Progenitor cell of endocrine pancreas (in vitro differentiated cells): ENCODE results near the gene ZNF354B. TPM values are rescaled to one million over a fixed set of nuclear protein-coding genes. Genes with fewer than 3 reads are reported as not detected.
"Not testable (repeated sequence)": the region's sequence is repeated elsewhere in the genome, so short reads cannot be mapped to it uniquely, and the experiment has no call there.

Experiments used
- DNase-seq: peaks from one replicate; pipeline ENCODE4 v3.0.0; 2021; ENCODE audit warnings: low spot score; ENCODE audit not compliant: unreplicated experiment
- H3K27ac Mint-ChIP-seq: 2 replicates; pipeline ENCODE4 v1.8.0; 2021; ENCODE audit warnings: mild to moderate bottlenecking, moderate library complexity, mixed read lengths
- H3K27me3 Mint-ChIP-seq: 2 replicates; pipeline ENCODE4 v1.8.0; 2021; ENCODE audit warnings: mixed read lengths
- H3K36me3 Mint-ChIP-seq: 2 replicates; pipeline ENCODE4 v1.8.0; 2022; ENCODE audit warnings: mixed read lengths; ENCODE audit not compliant: insufficient read depth
- H3K4me1 Mint-ChIP-seq: 2 replicates; pipeline ENCODE4 v1.8.0; 2021; ENCODE audit warnings: low read depth, mixed read lengths
- H3K4me3 Mint-ChIP-seq: 2 replicates; pipeline ENCODE4 v1.8.0; 2021; ENCODE audit warnings: low read depth, mild to moderate bottlenecking, moderate library complexity, mixed read lengths
- H3K9me3 Mint-ChIP-seq: 2 replicates; pipeline ENCODE4 v1.8.0; 2021; ENCODE audit warnings: low read depth, mixed read lengths
- CTCF ChIP-seq: fragments of 200-600 bp; sonication (generic); IDR thresholded peaks from one replicate; pipeline ENCODE4 v1.5.0; 2021; ENCODE audit warnings: antibody characterized with exemption, mild to moderate bottlenecking; ENCODE audit not compliant: unreplicated experiment
- total RNA-seq: library from RNA; stranded (reverse); gene quantifications from 2 replicates; pipeline ENCODE4 v1.2.1, GENCODE V29; 2021

Gene ZNF354B
- total RNA-seq, 1 donor from 2014 or later = 27.2 TPM

DNA sequence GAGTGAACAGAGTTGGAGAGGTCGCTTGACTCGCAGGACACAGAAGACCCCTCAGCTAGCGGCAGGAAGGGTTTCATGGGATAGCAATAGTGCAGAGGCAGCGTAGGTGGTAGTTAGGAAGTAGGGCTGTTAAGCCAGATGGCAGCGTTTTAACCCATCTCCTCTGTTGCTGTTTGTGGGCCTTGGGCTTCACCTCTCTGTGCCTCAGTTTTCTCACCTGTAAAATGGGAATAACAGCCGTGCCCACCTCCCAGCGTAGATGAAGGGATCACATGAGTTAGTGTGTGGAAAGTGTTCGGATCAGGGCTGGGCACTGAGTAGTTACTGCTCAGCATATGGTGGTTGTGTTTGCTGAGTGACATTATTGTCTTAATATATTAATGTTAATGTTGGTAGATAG, 1.9 kb downstream of the ZNF354B start:
- Mint-ChIP-seq H3K27me3 (no peaks in the 10 kb centered on the region), H3K27ac (peak overlapping the region; percentile 25), H3K9me3 (no peaks in the 10 kb centered on the region), H3K4me1 (peaks cover 10% of the 10 kb centered on the region), H3K4me3 (peak overlapping the region; percentile 67), H3K36me3 (peaks cover 15% of the 10 kb centered on the region)
- TF ChIP-seq CTCF = no peak
- no peak for DNase-seq

DNA sequence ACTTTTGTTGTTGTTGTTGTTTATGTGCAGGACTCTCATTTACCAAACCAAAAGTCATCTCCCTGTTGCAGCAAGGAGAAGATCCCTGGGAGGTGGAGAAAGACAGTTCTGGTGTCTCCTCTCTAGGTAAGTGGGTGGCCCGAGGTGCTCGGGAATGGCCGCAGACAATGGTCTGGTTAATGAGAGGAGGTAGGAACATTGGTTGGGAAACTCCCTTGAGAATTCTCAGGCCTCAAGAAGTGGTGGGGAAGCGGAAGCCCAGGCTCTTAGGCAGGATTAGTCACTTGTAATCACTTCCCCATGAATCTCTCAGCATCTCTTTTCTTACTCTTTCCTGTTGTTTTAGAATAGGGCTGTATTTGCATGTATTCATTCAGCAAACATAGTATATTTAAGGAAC, 7.2 kb downstream of the ZNF354B start:
- peaks cover 6% of the 10 kb centered on the region for H3K9me3 Mint-ChIP-seq
- no peak for TF ChIP-seq CTCF
- no peaks in the 10 kb centered on the region for H3K27me3 Mint-ChIP-seq
- no peak for DNase-seq
- peaks cover 45% of the 10 kb centered on the region for H3K36me3 Mint-ChIP-seq
- H3K4me3 Mint-ChIP-seq = no peak overlapping the region
- no peaks in the 10 kb centered on the region for H3K4me1 Mint-ChIP-seq
- no peak overlapping the region for H3K27ac Mint-ChIP-seq

DNA sequence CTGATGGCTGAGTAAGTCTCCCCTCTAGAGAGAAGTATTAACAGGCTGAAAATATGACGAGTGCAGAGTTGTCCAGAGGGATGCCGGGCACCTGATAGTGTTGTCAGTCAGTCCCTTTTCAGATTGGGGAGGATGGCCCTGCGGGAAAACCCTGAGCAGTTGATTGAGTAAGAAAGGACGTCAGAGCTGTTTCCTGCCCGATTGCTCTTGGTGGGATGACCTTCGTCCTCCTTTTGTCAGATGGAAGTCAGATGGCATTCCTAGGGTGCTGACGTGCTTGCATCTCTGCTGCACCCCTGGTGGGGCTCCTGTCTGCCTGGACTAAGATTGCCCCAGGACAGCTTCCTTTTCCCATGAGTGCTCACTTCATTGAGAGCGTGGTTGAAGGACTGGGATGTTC, 9.8 kb downstream of the ZNF354B start:
- no peak for DNase-seq
- peaks cover 24% of the 10 kb centered on the region for H3K9me3 Mint-ChIP-seq
- TF ChIP-seq CTCF = no peak
- H3K4me3 Mint-ChIP-seq = no peak overlapping the region
- peaks cover 66% of the 10 kb centered on the region for H3K36me3 Mint-ChIP-seq
- no peaks in the 10 kb centered on the region for H3K4me1 Mint-ChIP-seq
- H3K27ac Mint-ChIP-seq = no peak overlapping the region
- no peaks in the 10 kb centered on the region for H3K27me3 Mint-ChIP-seq

DNA sequence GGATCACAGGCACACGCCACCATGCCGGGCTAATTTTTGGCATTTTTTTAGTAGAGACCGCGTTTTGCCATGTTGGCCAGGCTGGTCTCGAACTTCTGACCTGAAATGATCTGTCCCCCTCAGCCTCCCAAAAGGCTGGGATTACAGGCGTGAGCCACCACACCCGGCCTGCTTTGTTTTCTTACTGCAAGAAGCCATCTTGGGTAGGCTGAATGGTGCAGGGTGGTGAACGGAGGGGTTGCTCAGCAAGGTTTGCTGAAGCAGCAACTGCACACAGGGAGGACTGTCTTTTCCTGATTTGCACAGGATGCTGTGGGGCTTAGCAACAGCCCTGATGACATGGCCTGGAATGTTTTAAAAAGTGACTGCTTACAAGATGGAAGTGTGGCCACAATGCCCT, 10.7 kb downstream of the ZNF354B start:
- TF ChIP-seq CTCF = no peak
- no peak for DNase-seq
- Mint-ChIP-seq H3K27me3 (no peaks in the 10 kb centered on the region), H3K9me3 (peaks cover 32% of the 10 kb centered on the region), H3K36me3 (peaks cover 74% of the 10 kb centered on the region), H3K4me1 (no peaks in the 10 kb centered on the region), H3K4me3 (no peak overlapping the region), H3K27ac (no peak overlapping the region)

DNA sequence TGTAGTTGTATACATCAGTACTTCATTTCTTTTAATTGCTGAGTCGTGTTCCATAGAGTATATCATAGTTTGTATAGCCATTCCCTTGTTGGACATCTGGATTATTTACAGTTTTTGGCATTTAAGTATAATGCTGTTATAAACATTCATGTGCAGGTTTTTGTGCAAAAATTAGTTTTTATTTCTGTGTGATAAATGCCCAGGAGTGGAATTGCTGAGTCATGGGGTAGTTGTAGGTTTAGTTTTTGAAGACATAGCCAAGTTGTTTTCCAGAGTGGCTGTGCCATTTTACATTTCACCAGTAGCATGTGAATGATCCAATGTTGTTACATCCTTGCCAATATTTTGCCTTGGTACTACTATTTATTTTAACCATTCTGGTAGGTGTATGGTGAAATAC, 12.5 kb downstream of the ZNF354B start:
- no peak for DNase-seq
- no peak overlapping the region for H3K4me3 Mint-ChIP-seq
- H3K36me3 Mint-ChIP-seq = peaks cover 85% of the 10 kb centered on the region
- H3K27ac Mint-ChIP-seq = no peak overlapping the region
- no peaks in the 10 kb centered on the region for H3K27me3 Mint-ChIP-seq
- H3K4me1 Mint-ChIP-seq = no peaks in the 10 kb centered on the region
- TF ChIP-seq CTCF = no peak
- H3K9me3 Mint-ChIP-seq = peaks cover 42% of the 10 kb centered on the region

DNA sequence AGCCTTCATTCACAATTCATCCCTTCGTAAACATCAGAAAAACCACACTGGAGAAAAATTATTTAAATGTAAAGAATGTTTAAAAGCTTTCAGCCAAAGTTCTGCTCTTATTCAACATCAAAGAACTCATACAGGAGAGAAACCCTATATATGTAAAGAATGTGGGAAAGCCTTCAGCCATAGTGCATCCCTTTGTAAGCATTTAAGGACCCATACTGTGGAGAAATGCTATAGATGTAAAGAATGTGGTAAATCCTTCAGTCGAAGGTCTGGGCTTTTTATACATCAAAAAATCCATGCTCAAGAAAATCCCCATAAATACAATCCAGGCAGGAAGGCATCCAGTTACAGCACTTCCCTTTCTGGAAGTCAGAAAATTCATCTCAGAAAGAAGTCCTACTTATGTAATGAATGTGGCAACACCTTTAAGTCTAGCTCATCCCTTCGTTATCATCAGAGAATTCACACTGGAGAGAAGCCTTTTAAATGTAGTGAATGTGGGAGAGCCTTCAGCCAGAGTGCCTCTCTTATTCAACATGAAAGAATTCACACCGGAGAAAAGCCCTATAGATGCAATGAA, 23.5 kb downstream of the ZNF354B start:
- H3K4me1 Mint-ChIP-seq, H3K4me3 Mint-ChIP-seq: not testable (repeated sequence)

More for the DNA sequence above, 23.5 kb downstream of the ZNF354B start:
- peaks cover 84% of the 10 kb centered on the region for H3K36me3 Mint-ChIP-seq
- not testable (repeated sequence) for H3K27me3 Mint-ChIP-seq, DNase-seq, H3K27ac Mint-ChIP-seq
- H3K9me3 Mint-ChIP-seq = peaks cover 56% of the 10 kb centered on the region
